HG03159 (cell line): ENCODE measurements around the gene POMT1.
"Not testable (repeated sequence)": the region's sequence is repeated elsewhere in the genome, so short reads cannot be mapped to it uniquely, and the experiment has no call there.

Experiments
- ATAC-seq: cut with Tn5 transposase; IDR thresholded peaks from one replicate; pipeline ENCODE4 v1.9.1; 2021; ENCODE audit warnings: mild to moderate bottlenecking, moderate library complexity; ENCODE audit not compliant: unreplicated experiment

The POMT1 gene

GRCh38 chr9:131549186-131549585, 46.5 kb downstream of the POMT1 start:
- not testable (repeated sequence) for ATAC-seq

GRCh38 chr9:131550465-131550864, 47.7 kb downstream of the POMT1 start:
- not testable (repeated sequence) for ATAC-seq

- ATAC-seq = no peak
Measured at GRCh38 chr9:131552030-131552429, 49.3 kb downstream of the POMT1 start.

GRCh38 chr9:131554087-131554842, 51.5 kb downstream of the POMT1 start:
- ATAC-seq = no peak

DNA sequence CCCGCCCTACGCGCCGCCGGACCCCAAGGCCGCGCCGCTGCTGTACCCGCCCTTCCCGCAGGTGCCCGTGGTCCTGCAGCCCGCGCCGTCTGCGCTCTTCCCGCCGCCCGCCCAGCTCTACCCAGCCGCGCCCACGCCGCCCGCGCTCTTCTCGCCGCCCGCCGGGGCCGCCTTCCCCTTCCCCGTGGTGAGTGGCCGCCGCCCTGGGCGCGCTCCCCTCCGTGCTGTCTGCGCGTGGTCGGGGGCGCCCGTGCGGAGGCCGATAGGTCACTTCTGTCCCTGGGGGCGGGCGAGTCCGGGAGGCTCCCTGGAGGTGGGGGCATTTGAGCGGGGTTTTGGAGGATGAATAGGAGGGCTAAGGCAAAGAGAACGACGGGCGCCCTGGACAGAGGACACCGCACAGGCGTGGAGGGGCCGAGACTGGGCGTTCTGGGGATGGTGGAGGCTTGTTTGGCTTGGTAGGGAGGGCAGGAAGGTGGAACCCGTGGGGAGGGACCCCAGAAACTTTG, 52.2 kb downstream of the POMT1 start:
- no peak for ATAC-seq

DNA sequence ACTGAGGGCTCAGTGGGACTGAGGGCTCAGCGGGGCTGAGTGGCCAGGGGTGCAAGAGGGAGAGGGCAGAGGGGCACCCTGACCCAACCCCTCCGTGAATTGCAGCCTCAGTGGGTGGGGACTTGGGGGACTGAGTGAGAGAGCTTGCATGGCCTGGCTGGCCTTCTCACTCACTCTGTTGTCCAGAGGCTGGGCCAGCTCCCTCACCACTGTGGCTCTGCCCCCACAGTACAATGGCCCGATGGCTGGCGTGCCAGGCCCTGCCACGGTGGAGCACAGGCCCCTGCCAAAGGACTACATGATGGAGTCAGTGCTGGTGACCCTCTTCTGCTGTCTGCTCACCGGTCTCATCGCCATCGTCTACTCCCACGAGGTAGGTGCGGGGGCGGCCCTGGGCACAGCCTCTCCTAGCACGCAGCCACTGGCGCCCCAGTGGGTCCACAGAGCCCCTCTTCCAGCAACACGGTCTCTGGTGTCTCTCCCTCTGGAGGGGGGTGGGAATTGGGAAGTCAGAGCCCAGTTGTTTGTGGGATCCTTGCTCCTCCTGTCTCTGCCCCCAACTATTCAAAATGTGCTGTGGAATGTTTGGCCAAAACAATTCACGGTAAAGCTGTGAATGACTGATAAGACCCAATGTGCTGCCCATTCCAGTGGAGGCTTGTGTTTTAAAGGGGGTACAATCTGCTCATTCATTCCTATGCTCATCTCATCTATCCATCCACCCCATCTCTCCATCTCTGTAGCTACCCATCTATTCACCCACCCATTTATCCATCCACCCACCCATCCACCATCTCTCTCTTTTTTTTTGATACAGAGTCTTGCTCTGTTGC, 53.3 kb downstream of the POMT1 start:
- no peak for ATAC-seq

DNA sequence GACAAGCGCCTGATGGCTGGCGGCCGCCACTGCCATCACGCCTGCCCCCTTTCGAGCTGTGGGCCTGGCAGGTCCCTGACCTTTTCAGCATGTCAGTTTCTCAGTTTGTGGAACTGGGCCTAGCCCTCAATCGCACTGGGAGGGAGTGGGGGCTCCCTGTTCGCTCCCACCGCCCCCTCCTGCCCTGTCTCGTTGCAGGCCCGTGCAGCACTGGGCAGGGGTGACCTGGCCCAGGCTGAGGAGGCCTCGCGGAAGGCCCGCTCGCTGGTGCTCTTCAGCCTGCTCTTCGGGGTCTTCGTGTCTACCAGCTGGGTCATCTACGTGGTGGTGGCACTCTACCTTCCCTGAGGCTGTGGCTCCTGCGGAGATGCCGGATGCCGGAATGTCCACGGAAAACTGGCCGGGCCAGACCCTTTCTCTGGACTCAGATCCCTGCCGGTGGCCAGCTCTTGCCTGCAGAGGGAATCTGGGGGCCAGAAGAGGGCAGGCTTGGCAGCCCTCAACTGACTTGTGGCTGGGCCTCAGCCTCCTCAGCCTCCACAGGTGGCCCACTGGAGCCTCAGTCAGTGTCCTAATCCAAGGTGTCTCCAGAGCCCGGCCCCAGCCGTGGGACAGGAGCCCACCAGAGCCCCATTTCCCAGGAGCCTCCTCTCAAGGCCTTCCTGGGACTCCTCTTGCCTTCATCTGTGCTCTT, 55.3 kb downstream of the POMT1 start:
- no peak for ATAC-seq

DNA sequence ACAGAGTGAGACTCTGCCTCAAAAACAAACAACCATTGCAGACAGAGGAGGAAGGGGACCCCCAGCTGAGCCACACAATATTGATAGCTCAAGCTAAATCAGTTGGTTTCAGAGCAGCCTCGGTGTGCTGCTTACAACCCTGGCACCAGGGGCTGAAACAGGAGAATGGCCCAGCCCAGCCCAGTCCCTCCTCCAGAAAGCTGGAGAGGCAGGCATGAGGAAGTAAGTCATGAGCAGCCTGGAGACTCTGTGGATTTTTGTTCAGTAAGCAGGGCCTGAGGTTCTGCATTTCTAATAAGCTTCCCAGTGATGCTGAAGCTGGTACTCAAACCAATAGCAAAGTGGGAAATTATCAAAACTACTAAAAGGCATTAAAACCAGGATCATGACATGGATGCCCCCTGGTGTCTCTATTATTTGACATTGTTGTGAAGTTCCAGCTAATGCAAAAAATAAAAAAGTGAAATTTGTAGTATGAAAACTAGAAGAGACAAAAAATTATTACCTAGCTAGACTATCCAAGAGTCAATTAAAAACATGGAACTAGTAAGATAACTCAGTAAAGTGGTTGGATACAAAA, 56.8 kb downstream of the POMT1 start:
- no peak for ATAC-seq

DNA sequence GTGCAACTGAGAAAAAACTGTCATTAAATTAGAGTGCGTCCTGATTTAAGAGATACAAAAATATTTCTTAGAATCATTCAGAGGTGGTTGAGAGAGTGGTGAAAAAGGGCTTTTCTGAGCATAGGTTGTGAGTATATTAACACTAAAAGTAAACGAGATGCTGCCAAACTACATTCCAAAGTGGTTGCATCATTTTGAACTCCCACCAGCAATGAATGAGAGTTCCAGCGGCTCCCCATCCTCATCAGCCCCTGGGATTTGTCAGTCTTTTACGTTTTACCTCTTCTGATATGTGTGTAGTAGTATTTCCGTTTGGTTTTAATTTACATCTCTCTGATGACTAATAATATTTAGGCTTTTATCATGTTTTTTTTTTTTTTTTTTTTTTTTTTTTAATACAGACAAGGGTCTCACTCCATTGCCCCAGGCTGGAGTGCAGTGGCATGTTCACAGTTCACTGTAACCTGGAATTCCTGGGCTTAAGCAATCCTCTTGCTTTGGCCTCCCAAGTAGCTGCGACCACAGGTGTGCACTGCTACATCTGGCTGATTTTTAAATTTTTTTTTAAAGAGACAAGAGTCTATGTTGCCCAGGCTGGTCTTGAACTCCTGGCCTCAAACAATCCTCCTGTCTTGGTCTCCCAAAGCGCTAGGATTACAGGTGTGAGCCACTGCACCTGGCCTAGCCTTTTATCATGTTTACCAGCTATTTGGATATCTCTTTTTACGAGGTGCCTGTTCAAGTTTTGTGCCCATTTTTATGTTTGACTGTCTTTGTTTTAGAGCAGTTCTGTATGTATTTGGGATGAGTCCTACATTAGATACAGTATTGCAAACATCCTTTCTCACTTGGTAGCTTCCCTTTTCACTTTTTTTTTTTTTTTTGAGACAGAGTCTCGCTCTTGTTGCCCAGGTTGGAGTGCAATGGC, 59.6 kb downstream of the POMT1 start:
- ATAC-seq = no peak

DNA sequence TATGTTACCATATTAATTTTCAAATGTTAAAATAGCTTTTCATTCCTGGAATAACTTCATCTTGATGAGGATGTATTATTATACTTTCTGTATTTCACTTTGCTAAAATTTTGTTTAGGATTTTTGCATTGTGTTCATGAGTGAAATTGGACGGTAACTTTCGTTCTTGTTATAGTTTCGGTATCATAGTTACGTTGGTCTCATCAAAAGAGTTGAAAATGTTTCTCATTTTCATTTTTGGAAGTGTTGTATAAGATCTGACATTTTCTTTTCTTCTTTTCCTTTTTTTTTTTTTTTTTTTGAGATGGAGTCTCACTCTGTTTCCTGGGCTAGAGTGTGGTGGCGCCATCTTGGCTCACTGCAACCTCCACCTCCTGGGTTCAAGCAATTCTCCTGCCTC, 62.7 kb downstream of the POMT1 start:
- no peak for ATAC-seq

DNA sequence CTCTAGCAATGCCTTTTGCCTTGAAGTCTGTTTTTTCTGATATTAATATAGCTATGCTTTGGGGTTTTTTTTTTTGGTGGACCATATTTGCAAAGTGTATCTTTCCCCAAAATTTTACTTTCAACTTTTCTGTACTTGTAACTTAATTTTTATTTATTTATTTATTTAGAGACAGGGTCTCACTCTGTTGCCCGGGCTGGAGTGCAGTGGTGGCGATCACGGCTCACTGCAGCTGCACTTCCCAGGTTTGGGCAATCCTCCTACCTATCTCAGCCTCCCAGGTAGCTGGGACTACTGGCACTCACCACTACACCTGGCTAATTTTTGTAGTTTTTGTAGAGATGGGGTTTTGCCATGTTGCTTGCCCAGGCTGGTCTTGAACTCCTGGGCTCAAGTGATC, 63.4 kb downstream of the POMT1 start:
- no peak for ATAC-seq

DNA sequence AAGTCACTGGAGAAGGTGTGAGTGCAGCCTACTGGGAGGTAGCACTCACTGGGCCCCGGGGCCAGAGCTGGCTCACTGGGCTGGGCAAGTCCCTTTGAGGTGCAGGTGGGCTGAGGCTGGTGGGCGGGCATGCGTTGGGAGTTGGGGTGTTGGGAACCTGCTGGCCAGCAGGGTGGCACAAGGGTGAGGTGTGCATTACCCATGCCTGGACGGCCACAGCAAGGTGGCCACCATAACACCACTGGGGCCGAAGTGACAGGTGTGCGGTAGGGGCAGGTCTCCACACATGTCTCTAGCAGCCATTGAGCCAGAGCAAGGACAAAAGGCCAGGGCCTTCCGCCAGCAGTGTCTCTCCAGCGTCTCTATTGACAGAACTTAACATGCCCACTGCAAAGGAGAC, 65.2 kb downstream of the POMT1 start:
- ATAC-seq = no peak
